SKM-1 (cell line): ENCODE results near the gene PAX8.

Experiments used
- DNase-seq: peaks from one replicate; lab custom pipeline; 2025; ENCODE audit not compliant: unreplicated experiment; lab: John Stamatoyannopoulos, UW

Gene PAX8

DNA sequence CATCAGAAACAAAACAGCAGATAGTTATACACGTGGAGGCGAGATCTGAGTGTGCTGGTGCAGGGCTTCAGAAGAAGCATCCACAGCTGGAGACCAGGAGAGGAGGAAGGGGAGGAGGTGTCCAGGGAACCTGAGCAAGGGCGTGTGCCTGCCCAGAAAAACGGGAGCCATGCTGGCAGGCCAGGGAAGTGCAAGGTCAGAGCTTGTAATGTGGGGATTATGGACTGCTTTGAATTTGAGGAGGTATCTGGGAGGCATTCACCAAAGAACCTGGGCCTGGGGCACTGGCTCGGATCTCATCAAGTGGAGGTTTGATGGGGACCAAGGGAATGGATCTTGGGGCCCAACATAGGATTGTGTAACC is 92.3 kb downstream of the PAX8 start:
- DNase-seq = no peak

DNA sequence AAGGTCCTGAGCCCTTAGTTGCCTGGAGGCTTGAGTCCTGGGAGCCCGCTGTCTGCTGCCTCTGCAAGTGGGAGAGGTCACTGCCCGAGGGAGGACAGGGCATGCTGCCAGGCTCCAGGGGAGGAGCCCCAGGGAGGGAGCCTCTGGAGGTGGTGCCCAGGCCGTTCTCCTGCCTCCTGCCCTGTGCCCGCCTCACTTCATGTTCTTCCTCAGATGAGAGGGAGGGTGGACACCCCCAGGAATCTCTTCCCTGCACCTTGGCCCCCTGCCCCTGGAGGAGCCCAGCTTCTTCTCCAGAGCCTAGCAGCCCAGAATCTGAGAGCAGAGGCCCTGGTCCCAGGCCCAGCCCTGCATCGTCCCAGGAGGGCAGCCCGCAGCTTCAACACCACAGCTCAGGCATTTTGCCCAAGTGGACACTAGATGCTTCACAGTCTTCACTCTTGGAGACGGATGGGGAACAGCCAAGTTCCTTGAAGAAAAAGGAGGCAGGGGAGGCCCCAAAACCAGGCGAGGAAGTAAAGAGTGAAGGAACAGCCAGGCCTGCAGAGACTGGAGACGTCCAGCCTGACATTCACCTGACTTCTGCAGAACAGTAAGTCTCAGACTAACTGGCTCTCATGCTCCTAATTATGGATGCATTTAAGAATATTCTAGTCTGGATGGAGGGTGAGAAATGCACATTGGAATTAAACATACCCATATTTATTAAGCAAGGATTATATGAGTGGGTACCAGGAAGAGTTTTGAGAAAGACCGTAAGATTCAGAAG is 92.9 kb downstream of the PAX8 start:
- DNase-seq = no peak

DNA sequence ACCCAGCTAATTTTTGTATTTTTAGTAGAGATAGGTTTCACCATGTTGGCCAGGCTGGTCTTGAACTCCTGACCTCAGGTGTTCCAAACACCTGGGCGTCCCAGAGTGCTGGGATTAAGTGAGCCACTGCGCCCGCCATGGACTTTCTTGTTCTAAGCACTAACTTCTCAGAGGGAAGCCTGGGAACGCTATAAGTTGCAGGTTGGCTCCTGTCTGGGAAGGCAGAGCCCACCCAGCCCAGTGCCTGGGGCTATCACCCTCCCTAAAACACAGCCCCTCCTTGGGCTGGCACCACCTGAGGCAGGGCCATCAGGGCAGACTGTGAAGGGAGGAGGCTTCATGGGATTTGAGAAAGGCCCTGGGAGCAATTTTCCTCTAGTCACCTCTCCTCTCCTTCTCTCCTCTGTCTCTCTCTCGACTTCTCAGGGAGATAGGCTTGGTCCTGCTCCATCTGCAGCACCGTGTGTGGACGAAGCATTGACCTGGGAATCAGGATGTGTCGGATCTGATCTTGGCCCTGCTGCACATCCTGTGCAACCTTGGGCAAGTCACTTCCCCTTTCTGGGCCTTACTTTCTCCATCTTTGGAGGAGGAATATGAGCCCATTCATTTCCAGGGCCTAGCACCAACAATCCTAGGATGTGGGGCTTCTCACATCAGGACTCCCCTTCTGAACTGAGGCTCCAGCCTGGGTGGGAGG is 94.0 kb downstream of the PAX8 start:
- no peak for DNase-seq

- no peak for DNase-seq
Observed at GRCh38 chr2:113183703-113184102, 95.0 kb downstream of the PAX8 start.

- no peak for DNase-seq
Observed at GRCh38 chr2:113183264-113183663, 95.5 kb downstream of the PAX8 start.

GRCh38 chr2:113182471-113183260 is 96.1 kb downstream of the PAX8 start:
- DNase-seq = no peak

GRCh38 chr2:113181258-113182051 is 97.3 kb downstream of the PAX8 start:
- DNase-seq = no peak

- no peak for DNase-seq
Observed at GRCh38 chr2:113180131-113180946, 98.4 kb downstream of the PAX8 start.

- DNase-seq = no peak
Observed at GRCh38 chr2:113179446-113180045, 99.2 kb downstream of the PAX8 start.

GRCh38 chr2:113178891-113179290 is 99.8 kb downstream of the PAX8 start:
- DNase-seq = no peak

GRCh38 chr2:113178069-113178746 is 100.5 kb downstream of the PAX8 start:
- DNase-seq = no peak

DNA sequence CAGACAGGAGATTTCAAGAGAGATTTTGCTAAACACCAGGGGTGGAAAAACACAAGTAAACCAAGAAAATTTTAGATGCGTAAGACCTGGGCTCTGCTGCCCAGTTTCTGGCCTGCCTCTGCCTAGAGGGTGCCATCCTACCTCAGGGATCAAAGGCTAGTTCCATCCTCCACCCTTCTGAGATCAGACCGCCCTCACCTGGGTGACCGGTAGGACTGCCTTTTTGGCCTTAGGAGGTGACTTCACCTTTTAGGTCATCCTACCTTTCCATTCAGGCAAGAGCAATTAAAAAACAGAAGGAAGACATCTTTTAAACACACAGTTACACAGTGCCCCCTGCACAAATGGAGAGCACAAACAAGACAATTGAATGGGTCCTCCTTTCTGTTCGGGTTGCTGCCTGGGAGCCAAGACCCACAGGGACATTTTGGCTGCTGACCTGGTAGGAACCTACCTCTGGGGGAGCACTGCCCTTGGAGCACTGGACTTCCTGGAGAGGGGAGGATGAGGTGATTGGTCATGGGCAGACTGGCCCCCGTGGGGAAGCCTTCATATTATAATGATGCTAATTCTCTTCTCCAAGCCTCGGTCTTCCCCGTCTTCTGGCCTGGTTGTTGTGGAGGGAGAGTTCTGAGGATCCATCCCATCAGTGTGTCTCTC is 101.9 kb downstream of the PAX8 start:
- no peak for DNase-seq

GRCh38 chr2:113175736-113176695 is 102.7 kb downstream of the PAX8 start:
- DNase-seq = no peak

DNA sequence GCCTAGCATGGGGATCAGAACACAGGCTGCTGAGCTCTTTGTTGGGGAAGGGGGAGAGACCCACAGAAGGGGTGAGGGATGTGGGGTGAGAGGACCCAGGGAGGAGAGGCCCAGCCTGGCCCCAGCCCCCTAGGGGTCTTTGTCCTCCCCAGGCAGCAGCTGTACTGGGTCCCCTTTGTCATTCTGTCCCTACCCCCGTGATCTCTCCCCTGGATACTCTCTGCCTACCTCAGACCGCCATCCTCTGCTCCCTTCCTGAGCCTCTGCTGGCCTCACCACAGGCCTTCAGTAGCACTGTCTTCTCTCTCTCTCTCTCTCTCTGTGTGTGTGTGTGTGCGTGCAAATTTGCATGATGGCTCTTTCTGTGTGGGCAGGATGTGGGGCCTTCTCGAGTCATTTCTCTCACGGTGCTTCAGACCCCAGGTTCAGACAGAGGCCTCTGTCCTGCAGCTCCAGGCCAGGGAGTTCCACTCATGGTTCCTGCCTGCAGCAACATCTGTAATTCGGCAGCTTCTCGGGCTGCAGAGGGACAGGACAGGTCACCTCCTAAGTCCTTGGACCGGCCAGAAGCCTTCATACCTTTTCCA is 103.6 kb downstream of the PAX8 start:
- no peak for DNase-seq

- DNase-seq = no peak
Observed at GRCh38 chr2:113174376-113174750, 104.4 kb downstream of the PAX8 start.

GRCh38 chr2:113173542-113174375 is 105.0 kb downstream of the PAX8 start, which contains the start of gene PSD4:
Gene PSD4, plus strand, starts transcription at chr2:113173971. Its CDS starts 8,486 bp downstream, at chr2:113182457.
- peak; percentile 85 for DNase-seq
